Ascending aorta (tissue), 2 donors: Measurements from ENCODE around the gene CDKL5. TPM values are rescaled to one million over a fixed set of nuclear protein-coding genes. Genes with fewer than 3 reads are reported as not detected.

Experiments used
- DNase-seq, 2 donors: peaks; one replicate each; pipeline ENCODE4 v3.0.0-alpha.2; 2019; ENCODE audit warnings: low spot score in 2 of 2
- H3K27ac ChIP-seq, 2 donors: fragments of 200-600 bp; sonication (generic); one replicate each; pipeline ENCODE4 v1.5.1; 2016 to 2017; ENCODE audit warnings: mild to moderate bottlenecking in 1 of 2
- H3K27me3 ChIP-seq: fragments of 200-600 bp; sonication (generic); one replicate; pipeline ENCODE4 v1.5.1; 2017
- H3K36me3 ChIP-seq, 2 donors: fragments of 200-600 bp; sonication (generic); one replicate each; pipeline ENCODE4 v1.5.1; 2016
- H3K4me1 ChIP-seq, 2 donors: fragments of 200-600 bp; sonication (generic); one replicate each; pipeline ENCODE4 v1.5.1; 2016 to 2017; ENCODE audit warnings: mild to moderate bottlenecking in 1 of 2
- H3K4me3 ChIP-seq, 2 donors: fragments of 200-600 bp; sonication (generic); one replicate each; pipeline ENCODE4 v1.5.1; 2016 to 2017; ENCODE audit warnings: mild to moderate bottlenecking in 1 of 2
- H3K9me3 ChIP-seq, 2 donors: fragments of 200-600 bp; sonication (generic); one replicate each; pipeline ENCODE4 v1.5.1; 2016
- CTCF ChIP-seq, 3 experiments: fragments of 200-600 bp in 2 of 3; fragments of 450-650 bp in 1 of 3; sonication (generic) in 2 of 3; IDR thresholded peaks; one replicate each; pipeline ENCODE4 v1.5.1; 2016 to 2019; ENCODE audit warnings: antibody characterized with exemption in 3 of 3, mild to moderate bottlenecking in 1 of 3, moderate library complexity in 1 of 3
- intact Hi-C: fragments of 100-400 bp; cut with DNase I; formaldehyde crosslinking; loops from one replicate; pipeline ENCODE4 v1.15.1; 2023
- total RNA-seq: library from RNA; depleted of rRNA; stranded (reverse); fragments of >200 nt; gene quantifications from one replicate; pipeline ENCODE4 v1.1.0, GENCODE V29; 2016

The CDKL5 gene
- total RNA-seq = 18.6 TPM

- DNase-seq = peak; percentile 89 to 98
- no peaks in the 10 kb centered on the region for H3K36me3 ChIP-seq
- no peaks in the 10 kb centered on the region for H3K27me3 ChIP-seq
- H3K9me3 ChIP-seq = no peaks in the 10 kb centered on the region
- no peaks in the 10 kb centered on the region for H3K4me1 ChIP-seq
- peak within 1 kb of the TSS; percentile 74 to 75 for H3K27ac ChIP-seq
- intact Hi-C loops = loop anchor here (1.0 to 10.0 kb wide), 6 partner anchors 117 to 1711 kb away; partner anchors contain the start of genes CTPS2, PHKA2 and SYAP1
- peak within 1 kb of the TSS; percentile 63 to 78 for H3K4me3 ChIP-seq
- TF ChIP-seq CTCF (IDR thresholded peaks at IDR 0.05) = no peak
Measured at GRCh38 chrX:18425199-18426003, at the start of gene CDKL5. CDKL5 (plus strand) TSS chrX:18425608; CDS start chrX:18507097, 81,489 bp downstream.

- Histone ChIP-seq H3K4me1 (no peaks in the 10 kb centered on the region), H3K36me3 (no peaks in the 10 kb centered on the region), H3K4me3 (no peak overlapping the region), H3K27me3 (no peaks in the 10 kb centered on the region), H3K27ac (no peak overlapping the region), H3K9me3 (no peaks in the 10 kb centered on the region)
- TF ChIP-seq CTCF (IDR thresholded peaks at IDR 0.05) = peak in 2 of 3 experiments; percentile 32 to 51
- no peak for DNase-seq
- intact Hi-C loops = no loop called here
Measured at GRCh38 chrX:18377796-18378195, 47.6 kb upstream of the CDKL5 start.

- Histone ChIP-seq H3K27me3 (no peaks in the 10 kb centered on the region), H3K9me3 (no peaks in the 10 kb centered on the region), H3K36me3 (no peaks in the 10 kb centered on the region), H3K4me3 (no peak overlapping the region), H3K4me1 (no peaks in the 10 kb centered on the region), H3K27ac (no peak overlapping the region)
- DNase-seq = no peak
- intact Hi-C loops = loop anchor here (10.0 kb wide), 1 partner anchor 595 kb away; the partner anchor contains the start of gene PHKA2
- no peak for TF ChIP-seq CTCF (IDR thresholded peaks at IDR 0.05)
Measured at GRCh38 chrX:18389966-18390365, 35.4 kb upstream of the CDKL5 start.

- no peak overlapping the region for H3K4me3 ChIP-seq
- intact Hi-C loops = loop anchor here (1.0 to 10.0 kb wide), 2 partner anchors 594 to 943 kb away; partner anchors contain the start of gene PHKA2
- no peaks in the 10 kb centered on the region for H3K4me1 ChIP-seq
- no peaks in the 10 kb centered on the region for H3K9me3 ChIP-seq
- no peaks in the 10 kb centered on the region for H3K27me3 ChIP-seq
- no peak overlapping the region for H3K27ac ChIP-seq
- peak; percentile 62 to 79 (median 63) for TF ChIP-seq CTCF (IDR thresholded peaks at IDR 0.05)
- DNase-seq = peak in 1 of 2 donors; percentile 84
- H3K36me3 ChIP-seq = no peaks in the 10 kb centered on the region
Measured at GRCh38 chrX:18390941-18391538, 34.4 kb upstream of the CDKL5 start.

GRCh38 chrX:18394477-18394876 is 30.9 kb upstream of the CDKL5 start:
- H3K36me3 ChIP-seq = no peaks in the 10 kb centered on the region
- no peak for TF ChIP-seq CTCF (IDR thresholded peaks at IDR 0.05)
- H3K27me3 ChIP-seq = no peaks in the 10 kb centered on the region
- no peaks in the 10 kb centered on the region for H3K9me3 ChIP-seq
- intact Hi-C loops = loop anchor here (2.0 to 10.0 kb wide), 2 partner anchors 500 to 590 kb away; partner anchors contain the start of gene PHKA2
- DNase-seq = no peak
- H3K4me1 ChIP-seq = no peaks in the 10 kb centered on the region
- H3K4me3 ChIP-seq = peak overlapping the region in 1 of 2 donors; percentile 7
- no peak overlapping the region for H3K27ac ChIP-seq
